ENCODE data around the gene USF3.

The USF3 gene

GRCh38 chr3:113673593-113673992 lies 22.8 kb downstream of the USF3 start:
- no peak overlapping the region for H3K4me3 ChIP-seq (ENCODE audit: low read length)
- H3K36me3 ChIP-seq (ENCODE audit: insufficient read depth, low read length) = peaks cover 21% of the 10 kb centered on the region; the same call in 1 of the 2 replicates
- WGBS = 93% methylated on average over 4 of the region's 4 CpGs
- H3K4me1 ChIP-seq (ENCODE audit: insufficient read depth, low read length) = peaks cover 11% of the 10 kb centered on the region
- H3K27ac ChIP-seq (ENCODE audit: low read depth, low read length) = no peak overlapping the region
- H3K27me3 ChIP-seq (ENCODE audit: insufficient read depth, low read length) = no peaks in the 10 kb centered on the region
- no peaks in the 10 kb centered on the region for H3K9me3 ChIP-seq (ENCODE audit: insufficient read depth, low read depth, low read length)
- no peak overlapping the region for H3K9ac ChIP-seq (ENCODE audit: low read depth, low read length)

- WGBS = 69% methylated on average over 4 of the region's 4 CpGs
- Histone ChIP-seq H3K27ac (ENCODE audit: low read depth, low read length) (no peak overlapping the region), H3K27me3 (ENCODE audit: insufficient read depth, low read length) (no peaks in the 10 kb centered on the region), H3K9ac (ENCODE audit: low read depth, low read length) (no peak overlapping the region), H3K4me3 (ENCODE audit: low read length) (no peak overlapping the region), H3K9me3 (ENCODE audit: insufficient read depth, low read depth, low read length) (no peaks in the 10 kb centered on the region), H3K4me1 (ENCODE audit: insufficient read depth, low read length) (peaks cover 10% of the 10 kb centered on the region), H3K36me3 (ENCODE audit: insufficient read depth, low read length) (no peaks in the 10 kb centered on the region; the same call in 1 of the 2 replicates)
These were observed 28.4 kb downstream of the USF3 start for GRCh38 chr3:113668015-113668414.

GRCh38 chr3:113664523-113665094 lies 31.8 kb downstream of the USF3 start:
- H3K36me3 ChIP-seq (ENCODE audit: insufficient read depth, low read length) = peaks cover 16% of the 10 kb centered on the region
- H3K4me1 ChIP-seq (ENCODE audit: insufficient read depth, low read length) = peaks cover 10% of the 10 kb centered on the region
- no peak overlapping the region for H3K4me3 ChIP-seq (ENCODE audit: low read length)
- no peak overlapping the region for H3K27ac ChIP-seq (ENCODE audit: low read depth, low read length)
- H3K27me3 ChIP-seq (ENCODE audit: insufficient read depth, low read length) = no peaks in the 10 kb centered on the region
- no peak overlapping the region for H3K9ac ChIP-seq (ENCODE audit: low read depth, low read length)
- no peaks in the 10 kb centered on the region for H3K9me3 ChIP-seq (ENCODE audit: insufficient read depth, low read depth, low read length)

GRCh38 chr3:113663761-113664160 lies 32.7 kb downstream of the USF3 start:
- no peaks in the 10 kb centered on the region for H3K9me3 ChIP-seq (ENCODE audit: insufficient read depth, low read depth, low read length)
- no peak overlapping the region for H3K27ac ChIP-seq (ENCODE audit: low read depth, low read length)
- H3K4me1 ChIP-seq (ENCODE audit: insufficient read depth, low read length) = peaks cover 10% of the 10 kb centered on the region
- H3K9ac ChIP-seq (ENCODE audit: low read depth, low read length) = no peak overlapping the region
- no peak overlapping the region for H3K4me3 ChIP-seq (ENCODE audit: low read length)
- 67% methylated on average over 1 of the region's 1 CpG for WGBS
- no peaks in the 10 kb centered on the region for H3K27me3 ChIP-seq (ENCODE audit: insufficient read depth, low read length)
- H3K36me3 ChIP-seq (ENCODE audit: insufficient read depth, low read length) = peaks cover 25% of the 10 kb centered on the region

GRCh38 chr3:113663324-113663750 lies 33.1 kb downstream of the USF3 start:
- H3K27me3 ChIP-seq (ENCODE audit: insufficient read depth, low read length) = no peaks in the 10 kb centered on the region
- no peaks in the 10 kb centered on the region for H3K9me3 ChIP-seq (ENCODE audit: insufficient read depth, low read depth, low read length)
- H3K9ac ChIP-seq (ENCODE audit: low read depth, low read length) = no peak overlapping the region
- 88% methylated on average over 3 of the region's 3 CpGs for WGBS
- H3K36me3 ChIP-seq (ENCODE audit: insufficient read depth, low read length) = peaks cover 27% of the 10 kb centered on the region
- no peak overlapping the region for H3K27ac ChIP-seq (ENCODE audit: low read depth, low read length)
- H3K4me1 ChIP-seq (ENCODE audit: insufficient read depth, low read length) = peaks cover 7% of the 10 kb centered on the region
- no peak overlapping the region for H3K4me3 ChIP-seq (ENCODE audit: low read length)

GRCh38 chr3:113662824-113663223 lies 33.6 kb downstream of the USF3 start:
- Histone ChIP-seq H3K9ac (ENCODE audit: low read depth, low read length) (no peak overlapping the region), H3K27ac (ENCODE audit: low read depth, low read length) (no peak overlapping the region), H3K9me3 (ENCODE audit: insufficient read depth, low read depth, low read length) (no peaks in the 10 kb centered on the region), H3K4me3 (ENCODE audit: low read length) (no peak overlapping the region), H3K27me3 (ENCODE audit: insufficient read depth, low read length) (no peaks in the 10 kb centered on the region), H3K36me3 (ENCODE audit: insufficient read depth, low read length) (peaks cover 27% of the 10 kb centered on the region), H3K4me1 (ENCODE audit: insufficient read depth, low read length) (peaks cover 1% of the 10 kb centered on the region; the same call in 1 of the 2 replicates)
- WGBS = 85% methylated on average over 1 of the region's 1 CpG

- no peaks in the 10 kb centered on the region for H3K27me3 ChIP-seq (ENCODE audit: insufficient read depth, low read length)
- no peak overlapping the region for H3K27ac ChIP-seq (ENCODE audit: low read depth, low read length)
- 93% methylated on average over 4 of the region's 4 CpGs for WGBS
- peaks cover 27% of the 10 kb centered on the region for H3K36me3 ChIP-seq (ENCODE audit: insufficient read depth, low read length)
- H3K9ac ChIP-seq (ENCODE audit: low read depth, low read length) = no peak overlapping the region
- H3K4me3 ChIP-seq (ENCODE audit: low read length) = no peak overlapping the region
- no peaks in the 10 kb centered on the region for H3K9me3 ChIP-seq (ENCODE audit: insufficient read depth, low read depth, low read length)
- H3K4me1 ChIP-seq (ENCODE audit: insufficient read depth, low read length) = no peaks in the 10 kb centered on the region
These were observed 35.5 kb downstream of the USF3 start for GRCh38 chr3:113660896-113661295.

- H3K4me1 ChIP-seq (ENCODE audit: insufficient read depth, low read length) = no peaks in the 10 kb centered on the region
- no peak overlapping the region for H3K9ac ChIP-seq (ENCODE audit: low read depth, low read length)
- no peaks in the 10 kb centered on the region for H3K27me3 ChIP-seq (ENCODE audit: insufficient read depth, low read length)
- 93% methylated on average over 2 of the region's 2 CpGs for WGBS
- peaks cover 27% of the 10 kb centered on the region for H3K36me3 ChIP-seq (ENCODE audit: insufficient read depth, low read length)
- no peak overlapping the region for H3K4me3 ChIP-seq (ENCODE audit: low read length)
- H3K9me3 ChIP-seq (ENCODE audit: insufficient read depth, low read depth, low read length) = no peaks in the 10 kb centered on the region
- H3K27ac ChIP-seq (ENCODE audit: low read depth, low read length) = no peak overlapping the region
These were observed 36.0 kb downstream of the USF3 start for GRCh38 chr3:113660458-113660857.

GRCh38 chr3:113659996-113660395 lies 36.4 kb downstream of the USF3 start:
- Histone ChIP-seq H3K9me3 (ENCODE audit: insufficient read depth, low read depth, low read length) (no peaks in the 10 kb centered on the region), H3K27me3 (ENCODE audit: insufficient read depth, low read length) (no peaks in the 10 kb centered on the region), H3K27ac (ENCODE audit: low read depth, low read length) (no peak overlapping the region), H3K4me1 (ENCODE audit: insufficient read depth, low read length) (no peaks in the 10 kb centered on the region), H3K4me3 (ENCODE audit: low read length) (no peak overlapping the region), H3K9ac (ENCODE audit: low read depth, low read length) (no peak overlapping the region), H3K36me3 (ENCODE audit: insufficient read depth, low read length) (peaks cover 27% of the 10 kb centered on the region)
- WGBS = 91% methylated on average over 1 of the region's 1 CpG

GRCh38 chr3:113659101-113659541 lies 37.3 kb downstream of the USF3 start:
- Histone ChIP-seq H3K36me3 (ENCODE audit: insufficient read depth, low read length) (peaks cover 27% of the 10 kb centered on the region), H3K9ac (ENCODE audit: low read depth, low read length) (no peak overlapping the region), H3K27me3 (ENCODE audit: insufficient read depth, low read length) (no peaks in the 10 kb centered on the region), H3K9me3 (ENCODE audit: insufficient read depth, low read depth, low read length) (no peaks in the 10 kb centered on the region), H3K27ac (ENCODE audit: low read depth, low read length) (no peak overlapping the region), H3K4me3 (ENCODE audit: low read length) (no peak overlapping the region), H3K4me1 (ENCODE audit: insufficient read depth, low read length) (no peaks in the 10 kb centered on the region)
- WGBS = 95% methylated on average over 1 of the region's 1 CpG

GRCh38 chr3:113658107-113658506 lies 38.3 kb downstream of the USF3 start:
- no peaks in the 10 kb centered on the region for H3K4me1 ChIP-seq (ENCODE audit: insufficient read depth, low read length)
- H3K4me3 ChIP-seq (ENCODE audit: low read length) = no peak overlapping the region
- H3K27ac ChIP-seq (ENCODE audit: low read depth, low read length) = no peak overlapping the region
- no peak overlapping the region for H3K9ac ChIP-seq (ENCODE audit: low read depth, low read length)
- H3K27me3 ChIP-seq (ENCODE audit: insufficient read depth, low read length) = no peaks in the 10 kb centered on the region
- 91% methylated on average over 3 of the region's 3 CpGs for WGBS
- H3K9me3 ChIP-seq (ENCODE audit: insufficient read depth, low read depth, low read length) = no peaks in the 10 kb centered on the region
- peaks cover 27% of the 10 kb centered on the region for H3K36me3 ChIP-seq (ENCODE audit: insufficient read depth, low read length)

GRCh38 chr3:113654851-113655250 lies 41.6 kb downstream of the USF3 start:
- Histone ChIP-seq H3K9ac (ENCODE audit: low read depth, low read length) (no peak overlapping the region), H3K36me3 (ENCODE audit: insufficient read depth, low read length) (peaks cover 14% of the 10 kb centered on the region), H3K27me3 (ENCODE audit: insufficient read depth, low read length) (no peaks in the 10 kb centered on the region), H3K27ac (ENCODE audit: low read depth, low read length) (no peak overlapping the region), H3K9me3 (ENCODE audit: insufficient read depth, low read depth, low read length) (no peaks in the 10 kb centered on the region), H3K4me3 (ENCODE audit: low read length) (no peak overlapping the region), H3K4me1 (ENCODE audit: insufficient read depth, low read length) (no peaks in the 10 kb centered on the region)
- 96% methylated on average over 3 of the region's 3 CpGs for WGBS
